Ishikawa (cell line): ENCODE data around the gene L1CAM.

Experiments
- CEBPB ChIP-seq: IDR thresholded peaks from 2 replicates; pipeline ENCODE4 v1.6.1; 2012
- CREB1 ChIP-seq: IDR thresholded peaks from 2 replicates; pipeline ENCODE4 v1.6.1; 2012; ENCODE audit warnings: low read depth
- EGR1 ChIP-seq: IDR thresholded peaks from 2 replicates; pipeline ENCODE4 v1.6.1; 2012
- EP300 ChIP-seq: IDR thresholded peaks from 2 replicates; pipeline ENCODE4 v1.6.1; 2012; ENCODE audit warnings: borderline replicate concordance
- FOXM1 ChIP-seq: IDR thresholded peaks from 2 replicates; pipeline ENCODE4 v1.6.1; 2012; ENCODE audit warnings: low read depth, borderline replicate concordance
- NFIC ChIP-seq: IDR thresholded peaks from 2 replicates; pipeline ENCODE4 v1.6.1; 2012
- RAD21 ChIP-seq: IDR thresholded peaks from 2 replicates; pipeline ENCODE4 v1.6.1; 2012; ENCODE audit warnings: low read depth
- TAF1 ChIP-seq: IDR thresholded peaks from 2 replicates; pipeline ENCODE4 v1.6.1; 2012; ENCODE audit warnings: low read depth, mild to moderate bottlenecking
- TCF12 ChIP-seq: IDR thresholded peaks from 2 replicates; pipeline ENCODE4 v1.6.1; 2012; ENCODE audit warnings: low read depth
- TEAD4 ChIP-seq: IDR thresholded peaks from 2 replicates; pipeline ENCODE4 v1.6.1; 2012
- YY1 ChIP-seq: IDR thresholded peaks from 2 replicates; pipeline ENCODE4 v1.6.1; 2012; ENCODE audit warnings: low read depth
- ZBTB7A ChIP-seq: IDR thresholded peaks from 2 replicates; pipeline ENCODE4 v1.6.1; 2012; ENCODE audit warnings: low read depth
- TF ChIP-seq, protein P1 (sequence below): IDR thresholded peaks from 2 replicates; pipeline ENCODE4 v1.6.1; 2012
- TF ChIP-seq, protein P2 (sequence below): IDR thresholded peaks from 2 replicates; pipeline ENCODE4 v1.6.1; 2012; ENCODE audit warnings: low read depth, mild to moderate bottlenecking
- TF ChIP-seq, protein P3 (sequence below): IDR thresholded peaks from 2 replicates; pipeline ENCODE4 v1.6.1; 2012

L1CAM gene

DNA sequence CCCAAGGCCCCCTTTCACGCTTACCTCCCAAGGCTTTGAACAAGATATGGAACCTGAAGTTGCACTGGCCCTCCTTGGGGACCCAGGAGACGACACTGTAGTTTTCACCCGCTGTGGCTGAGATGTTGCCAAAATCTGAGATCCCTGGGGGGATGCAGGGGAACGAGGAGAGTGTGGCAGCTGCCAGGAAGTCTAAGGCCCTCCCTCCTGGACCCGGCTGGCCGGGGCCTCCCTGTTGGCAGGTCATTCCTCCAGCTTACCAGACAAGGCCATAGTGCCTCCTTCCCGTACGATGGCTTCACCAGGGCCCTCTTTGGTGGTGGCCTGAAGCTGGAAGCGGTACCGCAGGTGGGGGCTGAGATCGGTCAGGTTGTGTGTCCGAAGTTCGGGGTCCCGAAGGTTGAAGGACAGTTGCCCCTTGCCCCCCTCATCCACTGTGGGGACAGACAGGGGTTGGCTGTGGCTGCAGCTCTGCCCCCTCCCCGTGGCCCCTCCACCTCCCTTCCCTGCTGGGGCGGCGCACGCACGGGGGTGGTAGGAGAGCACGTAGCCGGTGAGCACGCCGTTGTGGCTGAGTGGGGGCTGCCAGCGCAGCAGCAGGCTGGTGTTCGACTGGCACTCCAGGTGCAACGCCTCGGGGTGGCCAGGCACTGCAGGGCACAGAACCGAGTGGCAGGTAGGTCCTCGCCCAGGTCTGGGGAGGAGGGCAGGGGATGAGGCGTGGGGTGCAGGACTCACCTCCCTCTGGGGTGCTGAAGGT lies 21.2 kb downstream of the L1CAM start:
- no peak for TF ChIP-seq EP300
- TF ChIP-seq FOXM1, result no peak
- no peak for TF ChIP-seq YY1
- TF ChIP-seq TCF12, result no peak
- TF ChIP-seq NFIC, result no peak
- no peak for TF ChIP-seq TAF1
- TF ChIP-seq EGR1, result no peak
- no peak for TF ChIP-seq CREB1
- no peak for TF ChIP-seq CEBPB
- TF ChIP-seq, protein P1, sequence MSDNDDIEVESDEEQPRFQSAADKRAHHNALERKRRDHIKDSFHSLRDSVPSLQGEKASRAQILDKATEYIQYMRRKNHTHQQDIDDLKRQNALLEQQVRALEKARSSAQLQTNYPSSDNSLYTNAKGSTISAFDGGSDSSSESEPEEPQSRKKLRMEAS, result no peak
- TF ChIP-seq, protein P2, sequence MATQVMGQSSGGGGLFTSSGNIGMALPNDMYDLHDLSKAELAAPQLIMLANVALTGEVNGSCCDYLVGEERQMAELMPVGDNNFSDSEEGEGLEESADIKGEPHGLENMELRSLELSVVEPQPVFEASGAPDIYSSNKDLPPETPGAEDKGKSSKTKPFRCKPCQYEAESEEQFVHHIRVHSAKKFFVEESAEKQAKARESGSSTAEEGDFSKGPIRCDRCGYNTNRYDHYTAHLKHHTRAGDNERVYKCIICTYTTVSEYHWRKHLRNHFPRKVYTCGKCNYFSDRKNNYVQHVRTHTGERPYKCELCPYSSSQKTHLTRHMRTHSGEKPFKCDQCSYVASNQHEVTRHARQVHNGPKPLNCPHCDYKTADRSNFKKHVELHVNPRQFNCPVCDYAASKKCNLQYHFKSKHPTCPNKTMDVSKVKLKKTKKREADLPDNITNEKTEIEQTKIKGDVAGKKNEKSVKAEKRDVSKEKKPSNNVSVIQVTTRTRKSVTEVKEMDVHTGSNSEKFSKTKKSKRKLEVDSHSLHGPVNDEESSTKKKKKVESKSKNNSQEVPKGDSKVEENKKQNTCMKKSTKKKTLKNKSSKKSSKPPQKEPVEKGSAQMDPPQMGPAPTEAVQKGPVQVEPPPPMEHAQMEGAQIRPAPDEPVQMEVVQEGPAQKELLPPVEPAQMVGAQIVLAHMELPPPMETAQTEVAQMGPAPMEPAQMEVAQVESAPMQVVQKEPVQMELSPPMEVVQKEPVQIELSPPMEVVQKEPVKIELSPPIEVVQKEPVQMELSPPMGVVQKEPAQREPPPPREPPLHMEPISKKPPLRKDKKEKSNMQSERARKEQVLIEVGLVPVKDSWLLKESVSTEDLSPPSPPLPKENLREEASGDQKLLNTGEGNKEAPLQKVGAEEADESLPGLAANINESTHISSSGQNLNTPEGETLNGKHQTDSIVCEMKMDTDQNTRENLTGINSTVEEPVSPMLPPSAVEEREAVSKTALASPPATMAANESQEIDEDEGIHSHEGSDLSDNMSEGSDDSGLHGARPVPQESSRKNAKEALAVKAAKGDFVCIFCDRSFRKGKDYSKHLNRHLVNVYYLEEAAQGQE, result no peak
- TF ChIP-seq TEAD4, result no peak
- TF ChIP-seq RAD21, result no peak
- TF ChIP-seq, protein P3, sequence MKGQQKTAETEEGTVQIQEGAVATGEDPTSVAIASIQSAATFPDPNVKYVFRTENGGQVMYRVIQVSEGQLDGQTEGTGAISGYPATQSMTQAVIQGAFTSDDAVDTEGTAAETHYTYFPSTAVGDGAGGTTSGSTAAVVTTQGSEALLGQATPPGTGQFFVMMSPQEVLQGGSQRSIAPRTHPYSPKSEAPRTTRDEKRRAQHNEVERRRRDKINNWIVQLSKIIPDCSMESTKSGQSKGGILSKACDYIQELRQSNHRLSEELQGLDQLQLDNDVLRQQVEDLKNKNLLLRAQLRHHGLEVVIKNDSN, result no peak
- no peak for TF ChIP-seq ZBTB7A

DNA sequence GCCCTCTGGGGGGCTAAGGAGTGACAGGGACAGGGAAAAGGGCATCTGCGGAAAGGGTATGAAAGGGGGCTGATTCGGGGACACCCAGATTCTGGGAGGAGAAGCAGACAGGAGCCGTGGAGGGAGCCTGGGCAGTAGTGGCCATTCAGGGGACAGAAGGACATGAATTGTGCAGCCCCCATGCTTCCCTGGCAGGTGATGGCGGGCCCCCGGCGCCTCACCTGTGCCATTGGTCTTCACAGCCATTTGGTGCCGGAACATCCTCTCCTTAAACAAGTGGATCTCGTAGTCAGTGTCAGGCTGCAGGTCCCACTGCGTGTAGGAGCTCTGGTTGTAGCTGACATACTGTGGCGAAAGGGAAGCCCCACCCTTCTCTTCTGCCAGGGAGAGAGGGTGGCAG lies 21.9 kb downstream of the L1CAM start:
- TF ChIP-seq TCF12 (no peak), TAF1 (no peak), CREB1 (no peak), RAD21 (no peak), TEAD4 (no peak), FOXM1 (no peak), EP300 (no peak)
- TF ChIP-seq, protein P1, result no peak
- TF ChIP-seq, protein P3, result no peak

DNA sequence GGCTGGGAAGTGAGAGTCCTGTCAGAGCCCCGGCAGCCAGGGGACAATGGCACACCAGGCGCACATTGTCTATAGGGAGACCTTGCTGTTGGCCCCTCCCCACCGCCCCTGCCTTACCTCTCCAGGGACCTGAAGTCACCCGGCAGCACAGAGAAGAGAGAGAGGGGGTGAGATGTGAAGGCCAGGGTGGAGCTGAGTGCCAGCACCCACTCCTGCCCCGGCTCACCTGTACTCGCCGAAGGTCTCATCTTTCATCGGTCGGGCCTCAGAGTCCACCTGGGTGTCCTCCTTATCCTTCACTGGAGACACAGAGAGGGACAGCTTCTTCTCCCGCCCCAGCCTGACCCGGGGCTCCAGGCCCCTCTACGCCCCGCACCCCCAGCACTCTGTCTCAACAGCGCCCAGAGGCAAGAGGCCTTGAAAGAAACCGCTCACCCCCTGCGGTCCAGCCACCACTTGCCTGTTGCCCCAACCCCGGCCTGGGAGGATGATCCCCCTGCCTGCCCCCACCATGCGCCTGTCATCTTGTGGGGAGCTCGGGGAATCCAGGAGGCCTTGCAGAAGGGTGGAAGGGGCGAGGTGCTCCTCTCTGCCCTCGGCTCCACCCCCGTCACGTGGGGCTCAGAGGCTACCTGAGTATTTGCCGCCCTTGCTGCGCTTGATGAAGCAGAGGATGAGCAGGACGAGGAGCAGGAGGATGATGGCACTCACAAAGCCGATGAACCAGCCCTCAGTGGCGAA lies 22.6 kb downstream of the L1CAM start:
- TF ChIP-seq, protein P3, result peak; percentile 49
- TF ChIP-seq EGR1, result no peak

DNA sequence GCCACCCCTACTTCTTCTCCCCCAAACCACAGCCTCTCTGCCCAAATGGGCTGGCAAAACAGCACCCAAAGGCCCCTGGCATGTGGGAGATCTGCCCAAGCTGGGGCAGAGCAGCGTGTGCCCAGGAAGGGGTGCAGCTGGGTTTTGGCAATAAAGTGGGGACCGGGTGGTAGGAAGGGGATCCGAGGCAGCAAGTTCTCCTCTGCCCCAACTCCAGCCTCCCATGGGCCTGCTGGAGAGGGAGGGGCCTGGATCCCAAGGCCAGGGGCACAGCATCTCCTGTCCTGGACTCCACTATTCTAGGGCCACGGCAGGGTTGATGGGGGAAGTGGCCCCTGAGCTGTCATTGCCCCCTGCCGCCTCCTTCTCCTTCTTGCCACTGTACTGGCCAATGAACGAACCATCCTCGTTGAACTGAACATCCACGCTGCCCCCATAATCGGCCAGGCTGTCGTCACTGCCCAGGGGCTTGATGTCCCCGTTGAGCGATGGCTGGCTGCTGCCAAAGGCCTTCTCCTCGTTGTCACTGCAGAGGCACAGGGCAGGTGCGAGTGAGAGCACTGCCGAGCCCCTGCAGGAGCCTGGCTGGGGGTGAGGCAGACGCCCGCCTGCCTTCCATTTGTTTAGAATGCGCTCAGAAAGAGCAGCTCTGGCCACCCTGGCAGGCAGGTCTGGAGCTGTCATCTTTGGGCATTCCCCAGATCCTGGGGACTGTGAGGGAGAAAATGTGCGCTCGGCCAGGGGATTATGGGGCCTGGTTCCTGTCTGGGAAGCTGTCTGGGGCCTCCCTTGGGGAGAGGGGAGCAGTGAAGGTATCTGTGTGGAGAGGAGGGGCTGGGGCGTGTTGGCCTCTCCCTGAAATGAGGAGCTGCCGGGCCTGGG lies 23.4 kb downstream of the L1CAM start:
- TF ChIP-seq EGR1 (no peak), YY1 (no peak), RAD21 (no peak), CREB1 (no peak), ZBTB7A (no peak), TAF1 (no peak)
- TF ChIP-seq, protein P3, result no peak
- TF ChIP-seq, protein P1, result no peak
- TF ChIP-seq, protein P2, result no peak
